ENCODE results near the gene OIT3.

OIT3 gene

DNA sequence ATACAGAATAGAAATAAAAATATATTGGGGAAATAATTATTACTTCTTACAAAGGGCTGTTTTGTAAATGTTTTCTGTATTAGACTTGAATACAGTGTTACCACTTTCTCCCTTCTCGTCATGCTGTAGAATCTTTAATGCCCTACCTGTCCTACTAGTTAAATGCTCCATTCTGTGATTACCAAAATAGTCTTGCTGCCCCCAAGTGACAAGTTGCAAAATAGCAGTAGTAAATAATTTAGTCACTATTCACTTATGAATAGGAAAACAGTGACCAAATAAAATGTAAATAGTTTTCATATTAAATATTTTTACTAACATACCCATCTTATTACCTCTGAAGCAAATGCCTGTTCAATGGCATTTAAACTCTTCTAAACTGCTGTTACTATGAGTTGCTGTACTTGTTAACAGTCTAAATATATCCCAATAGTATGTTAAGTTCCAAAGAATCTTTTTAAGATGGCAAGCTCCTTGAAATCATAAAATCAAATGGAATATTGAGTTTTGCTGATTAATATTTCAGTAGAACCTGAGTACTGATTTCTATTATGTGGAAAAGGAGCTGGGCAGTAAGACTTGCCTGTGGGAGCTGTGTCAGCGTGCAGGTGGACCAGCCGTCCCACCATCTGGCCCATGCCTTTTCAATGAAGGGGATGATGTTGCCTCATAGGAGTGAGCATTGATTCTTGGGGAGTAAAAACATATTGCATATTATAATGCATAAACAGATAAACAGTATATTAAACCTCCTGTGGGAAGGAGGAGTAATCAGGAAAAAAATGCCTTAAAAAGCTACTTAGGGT, 18.1 kb upstream of the OIT3 start:
- Histone ChIP-seq H2AFZ (ENCODE audit: low read length, unreplicated experiment) (no peak overlapping the region), H3K4me3 (ENCODE audit: low read depth, low read length) (no peak overlapping the region), H3K36me3 (ENCODE audit: insufficient read depth, low read length) (peaks cover 16% of the 10 kb centered on the region; the same call in 1 of the 2 replicates), H3K27ac (ENCODE audit: low read depth, low read length) (no peak overlapping the region), H3K27me3 (ENCODE audit: insufficient read depth, low read length) (no peaks in the 10 kb centered on the region), H3K79me2 (ENCODE audit: control insufficient read depth, insufficient read depth, low read length, unreplicated experiment) (no peaks in the 10 kb centered on the region), H3K4me1 (ENCODE audit: control insufficient read depth, insufficient read depth, low read length, unreplicated experiment) (peaks cover 6% of the 10 kb centered on the region)

DNA sequence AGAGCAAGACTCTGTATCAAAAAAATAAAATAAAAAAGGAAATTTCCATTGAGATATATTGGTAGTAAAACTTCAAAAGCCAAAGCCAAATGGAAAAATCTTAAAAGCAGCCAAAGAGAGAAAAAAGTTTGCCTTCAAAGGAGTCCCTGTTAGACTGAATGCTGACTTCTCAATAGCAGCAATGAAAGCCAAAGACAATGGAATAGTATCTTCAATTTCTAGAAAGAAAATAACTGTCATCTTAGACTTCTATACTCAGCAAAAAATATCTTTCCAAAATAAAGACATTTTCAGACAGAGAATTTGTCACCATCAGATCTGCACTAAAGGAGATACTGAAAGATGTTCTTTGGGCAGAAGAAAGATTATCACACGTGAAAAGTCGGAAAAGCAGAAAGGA, 14.3 kb upstream of the OIT3 start:
- H3K27me3 ChIP-seq (ENCODE audit: insufficient read depth, low read length): no peaks in the 10 kb centered on the region
- no peaks in the 10 kb centered on the region for H3K79me2 ChIP-seq (ENCODE audit: control insufficient read depth, insufficient read depth, low read length, unreplicated experiment)
- H3K27ac ChIP-seq (ENCODE audit: low read depth, low read length): no peak overlapping the region
- no peak overlapping the region for H3K4me3 ChIP-seq (ENCODE audit: low read depth, low read length)
- H2AFZ ChIP-seq (ENCODE audit: low read length, unreplicated experiment): no peak overlapping the region
- H3K4me1 ChIP-seq (ENCODE audit: control insufficient read depth, insufficient read depth, low read length, unreplicated experiment): no peaks in the 10 kb centered on the region
- H3K36me3 ChIP-seq (ENCODE audit: insufficient read depth, low read length): peaks cover 9% of the 10 kb centered on the region; the same call in 1 of the 2 replicates

GRCh38 chr10:72881291-72881690, 12.2 kb upstream of the OIT3 start:
- H3K79me2 ChIP-seq (ENCODE audit: control insufficient read depth, insufficient read depth, low read length, unreplicated experiment): no peaks in the 10 kb centered on the region
- no peaks in the 10 kb centered on the region for H3K4me1 ChIP-seq (ENCODE audit: control insufficient read depth, insufficient read depth, low read length, unreplicated experiment)
- no peak overlapping the region for H3K27ac ChIP-seq (ENCODE audit: low read depth, low read length)
- no peak overlapping the region for H3K4me3 ChIP-seq (ENCODE audit: low read depth, low read length)
- peaks cover 12% of the 10 kb centered on the region; the same call in 1 of the 2 replicates for H3K36me3 ChIP-seq (ENCODE audit: insufficient read depth, low read length)
- no peak overlapping the region for H2AFZ ChIP-seq (ENCODE audit: low read length, unreplicated experiment)
- no peaks in the 10 kb centered on the region for H3K27me3 ChIP-seq (ENCODE audit: insufficient read depth, low read length)

DNA sequence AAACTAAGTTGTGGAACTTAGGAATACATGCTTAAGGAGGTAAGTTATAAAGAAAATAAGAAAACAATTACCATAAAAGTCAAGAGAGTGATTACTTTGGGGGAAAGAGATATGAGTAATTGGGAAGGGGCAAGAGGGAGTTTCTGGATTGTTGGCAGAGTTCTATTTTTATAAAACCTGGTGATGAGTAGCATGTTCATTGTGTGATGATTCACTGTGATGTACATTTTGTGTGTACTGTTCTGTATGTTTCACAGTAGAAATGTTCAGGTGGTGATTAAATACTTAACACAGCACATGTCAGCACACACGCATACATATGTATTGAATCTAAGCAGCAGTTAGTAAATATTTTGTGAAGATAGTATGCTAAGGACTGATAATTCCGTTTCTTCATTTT, 9.7 kb upstream of the OIT3 start:
- Histone ChIP-seq H3K36me3 (ENCODE audit: insufficient read depth, low read length) (0 out of 2 replicates have a peak, but pooled peaks cover 5% of the 10 kb centered on the region), H3K79me2 (ENCODE audit: control insufficient read depth, insufficient read depth, low read length, unreplicated experiment) (no peaks in the 10 kb centered on the region), H2AFZ (ENCODE audit: low read length, unreplicated experiment) (no peak overlapping the region), H3K4me3 (ENCODE audit: low read depth, low read length) (no peak overlapping the region), H3K27ac (ENCODE audit: low read depth, low read length) (no peak overlapping the region), H3K27me3 (ENCODE audit: insufficient read depth, low read length) (no peaks in the 10 kb centered on the region), H3K4me1 (ENCODE audit: control insufficient read depth, insufficient read depth, low read length, unreplicated experiment) (no peaks in the 10 kb centered on the region)

GRCh38 chr10:72885953-72886352, 7.6 kb upstream of the OIT3 start:
- Histone ChIP-seq H3K36me3 (ENCODE audit: insufficient read depth, low read length) (0 out of 2 replicates have a peak, but pooled peaks cover 5% of the 10 kb centered on the region), H3K4me1 (ENCODE audit: control insufficient read depth, insufficient read depth, low read length, unreplicated experiment) (no peaks in the 10 kb centered on the region), H3K27ac (ENCODE audit: low read depth, low read length) (no peak overlapping the region), H3K79me2 (ENCODE audit: control insufficient read depth, insufficient read depth, low read length, unreplicated experiment) (no peaks in the 10 kb centered on the region), H3K27me3 (ENCODE audit: insufficient read depth, low read length) (no peaks in the 10 kb centered on the region), H3K4me3 (ENCODE audit: low read depth, low read length) (no peak overlapping the region), H2AFZ (ENCODE audit: low read length, unreplicated experiment) (no peak overlapping the region)

DNA sequence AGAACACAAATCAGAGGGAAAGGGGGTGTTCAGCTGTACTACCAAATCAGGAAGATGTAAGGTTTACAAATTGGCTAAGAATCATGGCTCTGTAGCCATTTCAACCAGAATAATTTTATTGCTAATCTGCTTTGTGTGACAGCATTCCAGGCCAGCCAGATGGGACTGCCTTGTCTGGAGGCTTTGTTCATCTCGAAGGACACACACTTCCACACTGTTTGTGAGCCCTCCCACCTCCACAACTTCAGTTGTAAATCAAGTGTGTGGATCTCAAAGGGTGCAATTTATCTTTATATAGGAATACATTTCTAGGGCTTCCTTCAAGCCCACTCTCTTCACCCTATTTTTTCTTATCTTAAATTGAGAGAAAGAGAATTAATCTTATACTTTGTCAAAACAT, 6.9 kb upstream of the OIT3 start:
- Histone ChIP-seq H3K36me3 (ENCODE audit: insufficient read depth, low read length) (0 out of 2 replicates have a peak, but pooled peaks cover 5% of the 10 kb centered on the region), H3K4me1 (ENCODE audit: control insufficient read depth, insufficient read depth, low read length, unreplicated experiment) (no peaks in the 10 kb centered on the region), H2AFZ (ENCODE audit: low read length, unreplicated experiment) (no peak overlapping the region), H3K79me2 (ENCODE audit: control insufficient read depth, insufficient read depth, low read length, unreplicated experiment) (no peaks in the 10 kb centered on the region), H3K27me3 (ENCODE audit: insufficient read depth, low read length) (no peaks in the 10 kb centered on the region), H3K4me3 (ENCODE audit: low read depth, low read length) (no peak overlapping the region), H3K27ac (ENCODE audit: low read depth, low read length) (no peak overlapping the region)

DNA sequence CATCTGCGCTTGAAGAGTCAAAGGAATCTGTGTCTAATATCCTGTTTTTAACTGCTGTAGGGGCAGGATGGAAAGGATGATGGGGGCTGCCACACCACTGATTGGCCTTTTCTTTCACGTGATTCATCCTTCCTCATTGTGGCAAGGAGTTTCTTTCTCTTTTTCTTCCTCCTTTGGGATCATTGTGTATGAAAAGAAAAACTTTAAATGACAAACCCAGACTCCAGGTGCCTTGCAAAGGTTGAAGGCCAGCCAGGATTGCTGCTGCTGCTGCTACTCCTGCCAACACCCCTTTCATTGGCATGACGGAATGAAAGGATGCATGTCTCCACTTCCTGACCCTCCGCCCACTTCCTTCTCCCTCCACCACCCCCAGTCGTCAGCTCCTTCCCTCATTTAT, 6.5 kb upstream of the OIT3 start:
- Histone ChIP-seq H3K4me1 (ENCODE audit: control insufficient read depth, insufficient read depth, low read length, unreplicated experiment) (no peaks in the 10 kb centered on the region), H3K4me3 (ENCODE audit: low read depth, low read length) (no peak overlapping the region), H3K79me2 (ENCODE audit: control insufficient read depth, insufficient read depth, low read length, unreplicated experiment) (no peaks in the 10 kb centered on the region), H3K27ac (ENCODE audit: low read depth, low read length) (no peak overlapping the region), H3K27me3 (ENCODE audit: insufficient read depth, low read length) (no peaks in the 10 kb centered on the region), H2AFZ (ENCODE audit: low read length, unreplicated experiment) (no peak overlapping the region), H3K36me3 (ENCODE audit: insufficient read depth, low read length) (0 out of 2 replicates have a peak, but pooled peaks cover 5% of the 10 kb centered on the region)

DNA sequence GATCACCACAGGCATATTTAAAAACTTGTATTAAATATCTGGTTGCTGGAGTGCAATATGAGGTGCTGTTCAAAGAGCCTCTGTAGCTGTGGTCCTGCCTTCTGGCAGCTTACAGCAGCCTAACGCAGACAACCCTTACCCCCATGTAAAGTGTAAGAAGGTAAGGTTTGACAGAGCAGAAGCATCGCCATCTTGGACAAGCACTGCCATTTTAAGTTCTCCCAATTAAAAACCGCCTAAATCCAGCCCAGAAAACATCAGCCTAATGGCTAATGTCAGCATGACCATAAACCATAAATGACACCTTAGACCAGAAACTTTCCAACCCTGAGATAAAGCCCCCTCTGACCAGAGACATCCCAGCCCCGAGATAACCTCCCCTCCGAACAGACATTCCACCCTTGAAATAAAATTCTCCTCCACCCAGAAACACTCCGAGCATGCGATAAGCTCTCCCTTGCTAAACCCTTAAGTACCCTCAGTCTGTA, 5.3 kb upstream of the OIT3 start:
- Histone ChIP-seq H3K4me3 (ENCODE audit: low read depth, low read length) (no peak overlapping the region), H3K4me1 (ENCODE audit: control insufficient read depth, insufficient read depth, low read length, unreplicated experiment) (no peaks in the 10 kb centered on the region), H3K27me3 (ENCODE audit: insufficient read depth, low read length) (no peaks in the 10 kb centered on the region), H3K27ac (ENCODE audit: low read depth, low read length) (no peak overlapping the region), H3K79me2 (ENCODE audit: control insufficient read depth, insufficient read depth, low read length, unreplicated experiment) (no peaks in the 10 kb centered on the region), H2AFZ (ENCODE audit: low read length, unreplicated experiment) (no peak overlapping the region), H3K36me3 (ENCODE audit: insufficient read depth, low read length) (0 out of 2 replicates have a peak, but pooled peaks cover 5% of the 10 kb centered on the region)

DNA sequence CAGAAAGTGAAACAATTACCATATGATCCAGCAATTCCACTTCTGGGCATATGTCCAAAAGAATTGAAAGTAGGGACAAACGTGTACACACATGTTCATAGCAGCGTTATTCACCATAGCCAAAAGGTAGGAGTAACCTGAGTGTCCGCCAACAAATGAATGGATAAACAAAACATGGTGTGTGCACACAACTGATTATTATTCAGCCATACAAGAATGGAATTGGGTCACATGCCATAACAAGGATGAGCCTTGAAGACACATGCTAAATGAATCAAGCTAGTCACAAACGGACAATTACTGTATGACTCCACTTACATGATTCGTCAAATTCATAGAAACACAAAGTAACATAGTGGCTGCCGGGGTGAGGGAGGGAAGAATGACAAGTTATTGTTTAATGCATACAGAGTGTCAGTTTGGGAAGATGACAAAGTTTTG, 4.1 kb upstream of the OIT3 start:
- Histone ChIP-seq H2AFZ (ENCODE audit: low read length, unreplicated experiment) (no peak overlapping the region), H3K4me3 (ENCODE audit: low read depth, low read length) (no peak overlapping the region), H3K79me2 (ENCODE audit: control insufficient read depth, insufficient read depth, low read length, unreplicated experiment) (no peaks in the 10 kb centered on the region), H3K36me3 (ENCODE audit: insufficient read depth, low read length) (0 out of 2 replicates have a peak, but pooled peaks cover 5% of the 10 kb centered on the region), H3K4me1 (ENCODE audit: control insufficient read depth, insufficient read depth, low read length, unreplicated experiment) (no peaks in the 10 kb centered on the region), H3K27ac (ENCODE audit: low read depth, low read length) (no peak overlapping the region), H3K27me3 (ENCODE audit: insufficient read depth, low read length) (no peaks in the 10 kb centered on the region)

DNA sequence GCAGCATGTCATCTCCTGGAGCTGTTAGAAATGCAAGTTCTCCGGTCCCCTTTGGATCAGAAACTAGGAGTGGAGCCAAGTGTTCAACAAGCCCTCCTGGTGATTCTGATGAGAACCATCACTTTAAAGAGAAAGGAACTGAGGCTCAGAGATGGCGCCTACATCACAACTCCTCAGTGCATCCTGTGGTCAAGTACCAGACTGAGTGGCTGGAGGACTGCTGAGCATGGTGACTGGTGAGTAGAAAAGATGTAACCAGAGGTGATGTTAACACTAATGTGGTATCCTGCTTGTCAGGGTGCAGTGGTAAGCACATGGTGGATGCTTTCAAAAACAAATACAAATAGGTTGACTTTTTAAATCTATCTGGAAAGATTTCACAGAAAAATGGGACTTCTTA, 3.5 kb upstream of the OIT3 start:
- H3K4me3 ChIP-seq (ENCODE audit: low read depth, low read length): no peak overlapping the region
- no peak overlapping the region for H2AFZ ChIP-seq (ENCODE audit: low read length, unreplicated experiment)
- H3K27me3 ChIP-seq (ENCODE audit: insufficient read depth, low read length): no peaks in the 10 kb centered on the region
- H3K36me3 ChIP-seq (ENCODE audit: insufficient read depth, low read length): 0 out of 2 replicates have a peak, but pooled peaks cover 5% of the 10 kb centered on the region
- no peak overlapping the region for H3K27ac ChIP-seq (ENCODE audit: low read depth, low read length)
- H3K79me2 ChIP-seq (ENCODE audit: control insufficient read depth, insufficient read depth, low read length, unreplicated experiment): no peaks in the 10 kb centered on the region
- H3K4me1 ChIP-seq (ENCODE audit: control insufficient read depth, insufficient read depth, low read length, unreplicated experiment): no peaks in the 10 kb centered on the region

All from ACC112 (cell line).